HCEC 1CT (cell line): ENCODE results near the gene DNTTIP2.
A peak's percentile ranks its signal among the peaks of the same experiment; 100 is the strongest.
"Not testable (repeated sequence)": the region's sequence is repeated elsewhere in the genome, so short reads cannot be mapped to it uniquely, and the experiment has no call there.

Source experiments
- DNase-seq: peaks from one replicate; pipeline ENCODE4 v3.0.0-alpha.2; 2017

Gene DNTTIP2, protein sequence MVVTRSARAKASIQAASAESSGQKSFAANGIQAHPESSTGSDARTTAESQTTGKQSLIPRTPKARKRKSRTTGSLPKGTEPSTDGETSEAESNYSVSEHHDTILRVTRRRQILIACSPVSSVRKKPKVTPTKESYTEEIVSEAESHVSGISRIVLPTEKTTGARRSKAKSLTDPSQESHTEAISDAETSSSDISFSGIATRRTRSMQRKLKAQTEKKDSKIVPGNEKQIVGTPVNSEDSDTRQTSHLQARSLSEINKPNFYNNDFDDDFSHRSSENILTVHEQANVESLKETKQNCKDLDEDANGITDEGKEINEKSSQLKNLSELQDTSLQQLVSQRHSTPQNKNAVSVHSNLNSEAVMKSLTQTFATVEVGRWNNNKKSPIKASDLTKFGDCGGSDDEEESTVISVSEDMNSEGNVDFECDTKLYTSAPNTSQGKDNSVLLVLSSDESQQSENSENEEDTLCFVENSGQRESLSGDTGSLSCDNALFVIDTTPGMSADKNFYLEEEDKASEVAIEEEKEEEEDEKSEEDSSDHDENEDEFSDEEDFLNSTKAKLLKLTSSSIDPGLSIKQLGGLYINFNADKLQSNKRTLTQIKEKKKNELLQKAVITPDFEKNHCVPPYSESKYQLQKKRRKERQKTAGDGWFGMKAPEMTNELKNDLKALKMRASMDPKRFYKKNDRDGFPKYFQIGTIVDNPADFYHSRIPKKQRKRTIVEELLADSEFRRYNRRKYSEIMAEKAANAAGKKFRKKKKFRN

DNA sequence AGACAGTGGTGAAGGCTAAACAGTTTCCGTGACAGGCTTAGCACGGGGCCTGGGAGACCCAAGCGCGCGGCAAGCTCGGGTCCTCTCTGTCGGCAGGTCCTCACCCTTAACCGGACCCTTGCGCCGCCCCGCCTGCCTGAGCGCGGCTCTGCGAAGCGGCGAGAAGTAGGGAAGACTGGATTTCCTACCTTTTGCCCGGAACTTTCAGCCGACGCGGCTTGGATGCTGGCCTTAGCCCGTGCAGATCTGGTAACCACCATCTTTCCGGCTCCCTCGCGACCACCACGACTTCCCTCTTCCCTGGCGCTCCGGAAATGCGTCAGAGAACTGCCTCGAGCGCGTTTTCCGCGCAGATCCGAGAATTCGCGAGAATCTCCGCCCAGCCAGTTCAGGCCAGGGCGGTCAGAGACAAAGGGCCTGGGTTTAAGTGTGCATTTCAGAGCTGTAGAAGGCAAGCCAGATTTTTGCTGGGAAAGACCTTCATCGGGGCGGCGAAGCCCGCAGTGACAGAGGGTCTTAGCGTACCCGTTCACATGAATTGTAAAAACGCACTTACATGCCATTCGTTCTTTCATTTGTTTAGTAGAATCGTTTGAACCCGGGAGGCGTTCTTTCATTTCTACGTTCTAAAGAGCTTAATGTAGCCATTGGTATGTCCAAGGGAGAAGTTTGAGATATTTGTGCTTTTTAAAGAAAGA lies at the start of gene DNTTIP2:
Gene DNTTIP2 (minus strand): TSS at position 318 of the 698 bp plus-strand sequence. CDS start 58 bp downstream, at position 260.
- DNase-seq, result peak; percentile 84

DNA sequence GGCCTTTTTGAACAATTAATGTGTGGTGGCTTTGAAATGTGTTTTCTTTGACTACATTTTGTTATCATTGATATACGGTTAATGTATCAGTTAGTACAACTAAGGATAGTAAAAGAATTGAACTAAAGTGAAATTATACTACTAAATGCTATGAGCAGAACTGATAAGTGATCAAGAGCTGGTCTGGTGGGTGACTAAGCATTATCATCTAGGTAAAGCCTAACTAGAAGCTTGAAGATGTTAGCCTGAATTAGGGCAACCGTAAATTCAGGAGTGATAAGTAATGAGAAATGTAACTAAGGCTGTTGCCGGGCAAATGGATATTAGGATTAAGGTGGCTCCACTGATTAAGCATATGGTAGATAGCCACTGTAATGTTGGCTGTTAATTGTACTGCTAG lies 46.2 kb upstream of the DNTTIP2 start:
- no peak for DNase-seq

DNA sequence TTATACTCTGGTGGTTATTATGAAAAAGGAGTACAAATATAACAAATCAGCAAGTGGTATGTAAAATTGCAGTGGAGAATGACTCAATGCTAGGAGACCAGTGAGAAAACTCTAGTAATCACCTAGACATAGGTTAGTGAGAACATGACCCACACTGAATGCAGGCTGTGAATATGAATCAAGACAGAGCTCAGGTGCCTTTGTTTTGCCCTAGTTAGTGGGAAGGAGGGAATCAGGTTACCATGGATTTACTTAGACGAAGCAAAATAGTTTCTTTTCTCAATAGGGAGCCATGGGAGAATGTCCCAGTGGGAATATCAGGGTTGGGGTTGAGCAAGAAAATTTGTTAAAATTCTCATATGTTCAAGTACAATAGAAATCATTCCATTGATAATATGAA lies 40.8 kb upstream of the DNTTIP2 start:
- DNase-seq, result no peak

DNA sequence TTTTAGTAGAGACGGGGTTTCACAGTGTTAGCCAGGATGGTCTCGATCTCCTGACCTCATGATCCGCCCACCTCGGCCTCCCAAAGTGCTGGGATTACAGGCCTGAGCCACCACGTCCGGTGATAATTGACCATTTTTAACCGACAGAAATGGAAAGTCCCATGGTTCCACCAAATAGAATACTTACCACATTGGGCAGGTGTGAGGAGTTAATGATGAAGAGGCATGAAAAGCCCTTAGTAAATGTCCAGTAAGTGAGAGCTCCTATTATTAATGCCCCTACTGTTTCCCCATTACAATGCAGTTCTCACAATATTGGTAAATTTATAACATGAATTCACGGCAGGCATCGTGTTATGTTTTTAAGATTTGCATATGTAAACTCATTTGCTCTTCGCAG lies 38.3 kb upstream of the DNTTIP2 start:
- no peak for DNase-seq

DNA sequence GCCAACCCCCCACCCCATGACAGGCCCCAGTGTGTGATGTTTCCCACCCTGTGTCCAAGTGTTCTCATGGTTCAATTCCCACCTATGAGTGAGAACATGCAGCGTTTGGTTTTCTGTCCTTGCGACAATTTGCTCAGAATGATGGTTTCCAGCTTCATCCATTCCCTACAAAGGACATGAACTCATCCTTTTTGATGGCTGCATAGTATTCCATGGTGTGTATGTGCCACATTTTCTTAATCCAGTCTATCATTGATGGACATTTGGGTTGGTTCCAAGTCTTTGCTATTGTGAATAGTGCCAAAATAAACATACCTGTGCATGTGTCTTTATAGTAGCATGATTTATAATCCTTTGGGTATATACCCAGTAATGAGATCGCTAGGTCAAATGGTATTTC lies 31.9 kb upstream of the DNTTIP2 start:
- DNase-seq, result not testable (repeated sequence)

DNA sequence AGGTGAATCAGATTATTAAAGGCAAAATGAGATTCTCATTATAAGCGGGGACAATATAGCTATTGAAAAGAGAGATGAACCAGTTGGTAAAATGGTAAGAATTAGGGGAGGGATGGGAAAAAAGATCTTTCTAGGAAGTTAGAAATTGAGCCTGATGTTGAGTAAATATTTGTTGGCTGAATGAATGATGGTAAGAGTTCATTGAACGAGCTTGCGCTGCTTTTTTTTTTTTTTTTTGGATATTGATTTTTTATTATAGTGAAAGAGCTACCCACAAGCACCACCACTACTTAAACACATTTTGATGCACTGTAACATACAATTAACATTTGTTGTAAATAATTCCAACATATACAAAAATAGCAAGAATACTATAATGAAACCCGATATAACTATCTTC lies 31.3 kb upstream of the DNTTIP2 start:
- no peak for DNase-seq

DNA sequence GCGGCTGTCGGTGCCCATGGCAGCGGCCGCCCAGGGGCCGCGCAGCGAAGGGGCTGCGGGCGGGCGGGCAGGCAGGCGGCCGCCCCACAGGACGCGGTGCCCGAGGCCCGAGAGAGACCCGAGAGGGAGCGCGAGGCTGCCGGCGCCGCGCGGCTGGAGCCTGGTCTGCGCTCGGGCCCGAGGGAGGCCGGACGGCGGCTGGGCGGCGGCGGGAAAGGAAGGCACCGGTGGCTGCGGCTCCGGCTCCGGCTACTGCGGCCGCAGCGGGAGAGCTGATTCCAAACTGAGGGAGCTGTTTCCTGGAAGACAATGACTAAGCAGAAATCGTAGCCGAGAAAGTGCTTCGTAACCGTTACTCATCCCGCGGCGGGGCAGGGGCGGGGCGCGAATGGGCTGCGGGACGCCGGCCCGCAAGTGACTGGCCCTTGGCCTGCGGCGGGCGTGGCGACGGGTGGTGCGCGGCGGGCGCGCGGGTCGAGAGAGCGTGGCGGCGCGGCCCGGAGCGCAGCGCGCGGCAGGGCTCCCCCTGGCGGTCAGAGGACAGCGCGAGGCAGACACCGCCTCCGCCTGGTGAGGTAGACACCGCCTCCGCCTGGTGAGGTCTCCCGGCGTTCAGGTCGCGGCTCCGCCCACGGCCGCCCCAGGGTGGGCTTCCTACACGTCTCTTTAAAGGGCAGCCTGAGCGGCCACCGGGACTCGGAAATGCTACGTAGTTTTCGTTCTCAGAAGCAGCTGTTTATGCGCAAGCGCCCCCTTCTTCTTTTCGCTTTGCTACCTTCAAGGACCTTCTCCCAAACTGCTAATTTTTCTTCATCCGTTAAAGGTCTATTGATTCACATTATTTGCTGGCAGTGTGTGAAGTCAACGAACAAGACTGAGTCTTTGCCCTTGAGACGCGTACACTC lies 30.4 kb upstream of the DNTTIP2 start, which contains the start of gene GCLM:
Gene GCLM (minus strand): TSS at position 285 of the 905 bp plus-strand sequence. CDS start 267 bp downstream, at position 18.
- DNase-seq, result peak; percentile 94

DNA sequence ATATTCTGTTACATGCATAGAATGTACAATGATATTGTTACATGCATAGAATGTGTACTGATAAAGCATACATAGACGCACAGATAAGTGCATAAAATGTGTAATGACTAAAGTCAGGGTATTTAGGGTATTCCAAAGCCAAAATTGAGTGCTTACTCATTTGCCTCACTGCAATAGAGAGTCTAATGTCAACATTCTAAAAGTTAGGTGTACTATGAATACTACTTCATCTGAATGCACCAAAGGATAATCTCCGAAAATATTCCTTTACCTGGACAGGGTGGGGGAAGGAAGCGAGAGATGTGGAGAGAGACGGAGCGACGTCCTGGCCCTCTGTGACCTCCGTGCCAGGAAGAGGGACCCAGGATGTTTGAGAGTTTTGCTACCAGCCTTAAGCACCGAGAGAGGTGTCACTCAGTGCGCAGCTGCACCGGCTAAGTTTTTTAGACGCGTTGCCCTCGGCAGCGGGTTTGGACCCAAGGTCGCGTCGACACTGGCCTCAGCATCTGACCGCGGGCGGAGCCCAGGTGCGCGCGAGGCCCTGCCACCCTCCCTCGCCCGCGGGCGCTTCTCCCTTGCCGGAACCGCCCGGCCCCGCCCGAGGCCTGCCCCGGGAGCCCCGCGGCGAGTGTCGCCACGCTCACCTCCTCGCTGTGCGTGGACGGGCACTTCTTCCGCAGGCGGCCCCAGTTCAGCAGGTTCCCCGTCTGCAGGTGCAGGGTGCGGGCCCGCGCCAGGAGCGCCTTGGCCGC lies 29.6 kb upstream of the DNTTIP2 start:
- DNase-seq, result peak; percentile 2

DNA sequence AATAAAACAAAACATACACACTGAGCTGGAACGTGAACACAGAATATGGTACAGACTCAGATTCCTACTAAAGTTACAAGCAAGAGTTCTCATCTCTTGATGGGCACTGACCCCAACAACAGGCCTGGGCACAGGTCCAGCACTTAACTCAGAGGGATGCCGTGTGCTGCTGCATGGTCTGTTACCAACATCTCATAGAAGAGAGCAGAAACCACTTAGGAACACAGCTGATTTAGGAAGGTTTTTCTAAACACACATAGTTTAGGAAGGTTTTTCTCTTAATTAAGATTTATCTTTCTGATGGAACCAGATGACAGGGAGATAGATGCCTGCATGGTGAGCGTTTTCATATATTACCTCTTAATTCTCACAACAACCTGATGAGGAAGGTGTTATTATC lies 28.7 kb upstream of the DNTTIP2 start:
- peak; percentile 35 for DNase-seq

DNA sequence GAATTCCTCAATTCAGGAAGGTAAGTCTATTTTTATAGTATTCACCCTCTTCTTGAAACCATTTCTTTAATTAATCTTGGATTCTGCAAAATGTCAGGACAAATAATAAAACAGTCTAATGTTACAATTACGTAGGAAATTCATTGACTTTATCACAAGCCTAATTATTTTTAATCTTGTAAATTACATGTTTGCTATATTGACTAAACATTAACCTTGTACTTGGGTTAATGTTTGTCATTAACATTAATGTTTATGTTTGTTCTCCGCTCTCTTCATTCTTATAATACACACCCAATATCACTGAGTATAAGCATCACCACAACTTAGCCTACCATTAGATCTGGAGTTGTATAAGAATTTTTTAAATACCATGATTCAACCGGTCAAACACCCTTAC lies 27.5 kb upstream of the DNTTIP2 start:
- no peak for DNase-seq

DNA sequence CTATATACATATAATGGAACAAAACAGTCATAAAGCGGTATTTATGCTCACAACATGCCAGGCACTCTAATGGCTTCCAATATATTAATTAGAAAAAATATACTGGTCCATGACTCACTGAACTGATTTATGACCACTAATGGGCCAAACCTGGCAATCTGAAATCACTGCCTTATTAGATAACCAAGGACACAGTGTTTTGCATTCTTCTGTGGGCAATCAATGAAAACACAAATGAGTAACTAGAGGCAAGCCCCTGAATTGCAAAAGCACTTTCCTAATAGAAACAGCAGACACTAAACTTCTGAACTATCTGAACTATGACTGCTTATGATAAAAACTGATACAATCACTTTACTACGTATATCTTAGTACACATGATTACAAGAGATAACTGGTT lies 26.7 kb upstream of the DNTTIP2 start:
- DNase-seq, result peak; percentile 65

DNA sequence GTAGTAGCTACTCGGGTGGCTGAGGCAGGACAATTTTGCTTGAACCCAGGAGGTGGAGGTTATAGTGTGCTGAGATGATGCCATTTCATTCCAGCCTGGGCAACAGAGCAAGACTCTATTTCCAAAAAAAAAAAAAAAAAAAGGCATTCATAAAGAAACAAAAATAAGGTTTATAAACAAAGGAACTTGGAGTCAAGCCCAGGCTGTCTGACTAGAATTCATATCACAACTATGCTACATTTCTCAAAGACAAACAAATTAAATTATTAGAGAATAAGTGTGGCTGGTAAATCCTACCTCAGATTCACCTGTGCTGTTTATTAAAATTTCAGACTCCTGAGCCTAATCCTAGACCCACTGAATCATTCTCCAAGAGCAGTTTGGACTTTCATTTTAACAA lies 26.0 kb upstream of the DNTTIP2 start:
- DNase-seq, result peak; percentile 8

DNA sequence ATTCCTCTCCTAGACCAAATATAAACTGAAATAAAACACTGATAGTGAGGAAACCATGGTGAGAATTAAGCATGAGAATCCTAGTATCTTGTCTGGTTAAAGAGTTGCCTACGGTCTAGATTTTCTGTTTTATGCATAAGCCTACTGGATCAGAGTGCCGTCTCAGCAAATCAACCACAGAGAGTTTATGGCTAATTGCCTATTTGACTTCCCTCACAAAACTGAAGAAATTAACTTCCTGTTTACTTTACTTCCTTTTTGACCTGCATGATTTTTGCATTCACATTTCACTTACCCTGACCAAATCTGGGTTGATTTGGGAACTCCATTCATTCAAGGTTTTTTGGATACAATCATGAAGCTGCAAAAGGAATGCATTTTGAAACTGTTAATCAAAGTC lies 25.2 kb upstream of the DNTTIP2 start:
- peak; percentile 11 for DNase-seq

DNA sequence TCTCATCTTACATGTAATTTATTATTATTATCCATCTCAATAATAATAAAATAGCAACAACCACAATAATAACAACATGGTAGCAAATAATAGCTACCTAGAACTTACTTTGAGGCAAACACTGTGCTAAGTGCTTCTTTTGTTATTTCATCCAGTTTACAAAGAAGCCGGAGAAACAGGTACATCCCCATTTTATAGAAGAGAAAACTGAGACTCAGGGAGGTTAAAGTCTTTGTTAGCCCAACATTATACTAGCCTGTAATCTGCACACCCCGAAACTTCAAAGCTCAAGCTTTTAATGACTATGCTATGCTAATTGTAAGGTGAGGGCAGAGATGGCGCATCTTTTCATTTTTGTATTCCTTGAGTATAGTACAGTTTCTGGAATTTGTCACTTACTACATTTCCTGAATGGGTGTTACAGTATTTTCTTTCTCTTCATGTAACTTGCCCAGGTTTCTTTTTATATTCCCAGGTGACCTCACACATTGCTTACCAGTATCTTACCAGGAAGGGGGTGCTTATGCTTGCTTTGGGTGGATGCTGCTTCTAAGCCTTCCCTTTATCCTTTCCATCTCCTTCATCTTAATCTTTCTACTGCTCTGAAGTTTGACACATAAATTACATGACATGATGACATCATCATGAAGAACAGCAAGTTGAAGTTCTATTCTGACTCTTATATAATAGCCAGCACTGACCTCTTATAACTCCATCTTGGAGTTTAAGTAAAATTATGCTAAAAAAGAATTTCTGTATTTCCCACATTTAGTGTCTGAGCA lies 21.9 kb upstream of the DNTTIP2 start:
- DNase-seq, result no peak

DNA sequence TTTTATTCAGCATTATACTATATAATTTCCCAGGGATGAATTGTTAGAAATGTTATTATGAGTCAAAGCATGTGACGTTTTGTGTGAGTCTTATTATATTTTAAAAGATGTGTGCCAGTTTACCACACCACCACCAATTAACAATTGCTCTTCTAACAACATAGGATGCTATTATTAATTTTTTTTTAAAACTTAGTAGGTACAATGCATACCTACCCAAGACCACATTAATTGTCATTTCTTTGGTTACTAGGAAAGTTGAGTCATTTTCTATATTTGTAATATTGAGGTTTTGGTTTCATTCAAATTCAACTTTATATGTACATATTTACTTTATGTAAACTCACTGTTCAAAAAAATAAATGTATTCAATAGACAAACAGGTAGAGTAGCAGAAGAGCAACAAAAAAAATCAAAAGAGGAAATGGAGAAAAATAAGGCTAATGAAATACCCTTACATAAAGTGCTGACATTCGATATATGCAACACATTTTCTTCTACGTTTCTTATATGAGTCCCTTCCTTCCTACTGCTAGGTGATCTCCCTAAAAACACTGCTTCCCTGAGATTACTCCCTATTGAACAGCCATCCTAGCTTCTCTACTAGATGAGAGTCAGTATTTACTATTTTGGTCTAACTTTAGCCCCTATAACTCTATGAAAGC lies 20.7 kb upstream of the DNTTIP2 start:
- DNase-seq, result no peak

DNA sequence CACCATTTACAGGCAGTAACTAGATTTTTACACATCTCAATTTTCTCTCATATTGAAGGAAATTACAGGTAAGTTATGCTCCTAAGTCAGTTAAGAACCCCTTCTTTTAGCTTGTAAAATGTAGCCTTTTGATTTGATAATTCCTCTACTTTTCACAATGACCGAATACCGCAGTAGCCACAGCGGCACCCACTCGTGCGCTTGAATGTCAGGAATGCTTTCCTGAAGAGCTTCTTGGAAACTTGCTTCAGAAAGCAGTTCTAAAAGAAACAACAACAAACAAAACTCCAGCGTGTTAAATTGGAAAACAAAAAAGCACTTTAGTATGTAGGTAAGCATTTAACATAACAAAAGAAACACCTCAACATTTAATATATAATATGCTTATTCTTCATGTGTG lies 9.9 kb upstream of the DNTTIP2 start:
- no peak for DNase-seq

DNA sequence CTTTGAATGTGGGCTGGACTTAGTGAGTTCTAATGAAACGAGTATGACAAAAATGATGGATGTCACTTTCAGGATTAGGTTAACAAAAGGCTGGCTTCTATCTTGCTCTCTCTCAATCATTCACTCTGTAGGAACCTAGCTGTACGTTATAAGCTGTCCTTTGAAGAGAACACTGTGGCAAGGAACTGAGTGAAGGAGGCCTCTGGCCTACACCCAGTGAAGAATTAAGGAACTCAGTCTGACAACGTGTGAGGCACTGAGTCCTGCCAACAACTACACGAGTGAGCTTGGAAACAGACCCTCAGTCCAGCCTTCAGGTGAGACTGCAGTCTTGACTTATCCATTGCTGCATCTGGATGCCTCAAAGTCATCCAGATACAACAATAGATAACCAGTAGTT lies 3.3 kb upstream of the DNTTIP2 start:
- DNase-seq, result no peak

DNA sequence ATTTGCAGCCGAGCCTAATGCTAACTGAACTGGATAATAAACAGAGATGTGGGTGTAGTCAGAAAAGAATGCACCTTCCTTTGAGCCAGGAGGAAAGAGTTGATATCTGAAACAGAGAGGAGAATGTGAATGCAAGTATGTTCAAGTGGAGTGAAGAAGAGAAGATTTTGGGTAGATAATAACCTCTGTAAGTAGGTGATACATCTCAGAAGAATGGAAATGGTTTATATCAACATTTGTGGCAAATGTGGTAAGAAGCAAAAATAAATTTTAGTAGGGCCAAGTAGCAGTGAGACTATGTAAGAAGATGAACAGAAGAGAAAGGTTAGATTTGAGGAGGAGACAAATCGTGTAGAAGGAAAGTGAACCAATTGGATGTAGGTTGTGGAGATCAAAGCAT lies 1.7 kb upstream of the DNTTIP2 start:
- DNase-seq, result no peak

DNA sequence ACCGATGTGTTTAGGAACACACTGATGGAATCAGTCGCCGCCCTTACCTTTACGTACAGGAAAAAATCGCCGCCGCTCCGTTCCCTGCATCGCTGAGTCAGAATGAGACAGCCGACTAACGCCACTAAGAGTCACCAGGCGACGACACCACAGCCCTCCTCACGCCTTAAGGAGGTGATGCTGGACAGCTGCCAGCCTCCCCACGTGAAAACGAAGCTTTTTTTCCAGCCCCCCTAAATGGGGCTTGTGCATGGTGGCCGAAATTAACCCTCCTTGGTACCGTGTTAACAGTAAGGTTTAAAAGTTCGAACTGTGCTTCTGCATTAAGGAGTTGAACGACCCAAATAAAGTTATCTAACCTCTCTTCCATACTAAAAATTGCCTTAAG lies 511 bp downstream of the DNTTIP2 start:
- DNase-seq, result no peak

DNA sequence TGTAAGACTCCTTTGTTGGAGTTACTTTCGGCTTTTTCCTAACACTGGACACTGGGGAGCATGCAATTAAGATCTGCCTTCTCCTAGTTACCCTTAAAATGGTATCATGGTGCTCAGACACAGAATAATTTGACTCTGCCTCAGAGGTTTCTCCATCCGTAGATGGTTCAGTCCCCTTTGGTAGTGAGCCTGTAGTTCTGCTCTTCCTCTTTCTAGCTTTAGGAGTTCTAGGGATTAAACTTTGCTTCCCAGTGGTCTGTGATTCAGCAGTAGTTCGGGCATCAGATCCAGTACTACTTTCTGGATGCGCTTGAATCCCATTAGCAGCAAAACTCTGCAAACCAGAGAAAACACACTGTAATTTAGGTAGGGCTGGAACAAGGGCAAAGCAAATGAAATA lies 1.5 kb downstream of the DNTTIP2 start:
- no peak for DNase-seq
